Fibroblast of pulmonary artery (primary cell): ENCODE results near the gene DNAH14.
"Not testable (repeated sequence)": the region's sequence is repeated elsewhere in the genome, so short reads cannot be mapped to it uniquely, and the experiment has no call there.

Experiments used
- DNase-seq: peaks from one replicate; pipeline ENCODE4 v3.0.0-alpha.2; 2010; ENCODE audit warnings: low read depth
- H3K4me3 ChIP-seq: replicated peaks from 2 replicates; pipeline ENCODE4 v1.5.1; 2011; ENCODE audit warnings: low read depth, mild to moderate bottlenecking, control low read depth, low read length, moderate library complexity
- CTCF ChIP-seq: IDR thresholded peaks from 2 replicates; pipeline ENCODE4 v1.5.1; 2011; ENCODE audit warnings: mild to moderate bottlenecking, control low read depth, low read length, inconsistent platforms; ENCODE audit errors: missing control alignments

DNAH14 gene

GRCh38 chr1:225230483-225230882, 301.0 kb downstream of the DNAH14 start:
- no peak for TF ChIP-seq CTCF
- no peak for DNase-seq
- no peak overlapping the region for H3K4me3 ChIP-seq

GRCh38 chr1:225232930-225233329, 303.5 kb downstream of the DNAH14 start:
- not testable (repeated sequence) for DNase-seq, H3K4me3 ChIP-seq

GRCh38 chr1:225242611-225243010, 313.1 kb downstream of the DNAH14 start:
- H3K4me3 ChIP-seq, result no peak overlapping the region
- no peak for TF ChIP-seq CTCF
- no peak for DNase-seq

GRCh38 chr1:225250432-225250831, 321.0 kb downstream of the DNAH14 start:
- DNase-seq, result no peak
- TF ChIP-seq CTCF, result no peak
- H3K4me3 ChIP-seq, result no peak overlapping the region

GRCh38 chr1:225253173-225253572, 323.7 kb downstream of the DNAH14 start:
- no peak for DNase-seq
- no peak for TF ChIP-seq CTCF
- no peak overlapping the region for H3K4me3 ChIP-seq

GRCh38 chr1:225253784-225254183, 324.3 kb downstream of the DNAH14 start:
- H3K4me3 ChIP-seq, result no peak overlapping the region
- peak; percentile 27 for DNase-seq
- TF ChIP-seq CTCF, result no peak

GRCh38 chr1:225254676-225255075, 325.2 kb downstream of the DNAH14 start:
- no peak for TF ChIP-seq CTCF
- peak; percentile 28 for DNase-seq
- no peak overlapping the region for H3K4me3 ChIP-seq

- DNase-seq, result no peak
- no peak overlapping the region for H3K4me3 ChIP-seq
- no peak for TF ChIP-seq CTCF
These were observed 327.6 kb downstream of the DNAH14 start for GRCh38 chr1:225257081-225257480.
